Measurements from ENCODE around the gene RCOR2. TPM values are rescaled to one million over a fixed set of nuclear protein-coding genes. Genes with fewer than 3 reads are reported as not detected.
A peak's percentile ranks its signal among the peaks of the same experiment; 100 is the strongest.

Gene RCOR2
- total and polyA plus RNA-seq, 2 of the 13 experiments (the other 11 are each of a cell fraction or from before 2014, with no cell fraction given): 8.3 to 8.5 TPM

GRCh38 chr11:63920126-63920938 lies 3.4 kb upstream of the RCOR2 start (continued):
- TF ChIP-seq UBTF (CRISPR knock-in tag; IDR thresholded peaks at IDR 0.05) (0 out of 2 replicates have a peak, but pooled peaks have one; percentile 14), ATF1 (CRISPR knock-in tag; IDR thresholded peaks at IDR 0.05) (no peak), ZNF501 (CRISPR knock-in tag; IDR thresholded peaks at IDR 0.05) (peak; percentile 62; the same call in 1 of the 2 replicates), MBD4 (IDR thresholded peaks at IDR 0.05; ENCODE audit: borderline replicate concordance, low read length) (no peak), ZNF574 (CRISPR knock-in tag; IDR thresholded peaks at IDR 0.05) (peak; percentile 39; the same call in 1 of the 2 replicates), SP2 (CRISPR knock-in tag; IDR thresholded peaks at IDR 0.05) (0 out of 2 replicates have a peak, but pooled peaks have one; percentile 47), ZFP36L1 (CRISPR knock-in tag; IDR thresholded peaks at IDR 0.05) (no peak), BATF2 (CRISPR knock-in tag; IDR thresholded peaks at IDR 0.05) (no peak), ATF5 (CRISPR knock-in tag; IDR thresholded peaks at IDR 0.05; ENCODE audit: low read depth) (no peak), MTERF4 (CRISPR knock-in tag; IDR thresholded peaks at IDR 0.05) (no peak), ZNF546 (CRISPR knock-in tag; conservative IDR thresholded peaks at IDR 0.05) (no peak), ZNF749 (CRISPR knock-in tag; IDR thresholded peaks at IDR 0.05; ENCODE audit: borderline replicate concordance) (no peak), TEF (CRISPR knock-in tag; IDR thresholded peaks at IDR 0.05) (no peak), NFRKB (IDR thresholded peaks at IDR 0.05) (no peak), ZBTB1 (CRISPR knock-in tag; IDR thresholded peaks at IDR 0.05; ENCODE audit: borderline replicate concordance) (no peak)

Measured in HepG2 (cell line).